Osteoblast (primary cell): Measurements from ENCODE around the gene ZSWIM5. TPM values are rescaled to one million over a fixed set of nuclear protein-coding genes. Genes with fewer than 3 reads are reported as not detected.

ENCODE experiments used
- DNase-seq: peaks from one replicate; pipeline ENCODE4 v3.0.0; 2011; ENCODE audit warnings: low spot score, mixed read lengths; ENCODE audit not compliant: insufficient read length; ENCODE audit errors: missing footprints
- H2AFZ ChIP-seq: 2 replicates; pipeline ENCODE4 v1.6.0; 2011; ENCODE audit warnings: mild to moderate bottlenecking, low read length
- H3K27ac ChIP-seq: 2 replicates; pipeline ENCODE4 v1.5.1; 2011; ENCODE audit warnings: mild to moderate bottlenecking, low read depth, low read length, moderate library complexity
- H3K27me3 ChIP-seq: 2 replicates; pipeline ENCODE4 v1.6.0; 2012; ENCODE audit warnings: mild to moderate bottlenecking, control low read depth, inconsistent platforms, low read length, moderate library complexity; ENCODE audit not compliant: insufficient read depth
- H3K36me3 ChIP-seq: 2 replicates; pipeline ENCODE4 v1.5.1; 2011; ENCODE audit warnings: mild to moderate bottlenecking, low read length, control low read depth, moderate library complexity; ENCODE audit not compliant: insufficient read depth
- H3K4me1 ChIP-seq: 2 replicates; pipeline ENCODE4 v1.5.1; 2011; ENCODE audit warnings: mild to moderate bottlenecking, low read length, control low read depth, moderate library complexity; ENCODE audit not compliant: insufficient read depth
- H3K4me2 ChIP-seq: 2 replicates; pipeline ENCODE4 v1.6.0; 2011; ENCODE audit warnings: mild to moderate bottlenecking, low read length; ENCODE audit not compliant: insufficient read depth
- H3K4me3 ChIP-seq: fragments of 200-600 bp; sonication (generic); 3 replicates; pipeline ENCODE4 v1.5.1; 2012; ENCODE audit warnings: mild to moderate bottlenecking, low read length, inconsistent platforms; ENCODE audit not compliant: insufficient read depth
- H3K79me2 ChIP-seq: 2 replicates; pipeline ENCODE4 v1.6.0; 2012; ENCODE audit warnings: mild to moderate bottlenecking, low read length, control low read depth, inconsistent platforms; ENCODE audit not compliant: insufficient read depth
- H3K9me3 ChIP-seq: 2 replicates; pipeline ENCODE4 v1.5.1; 2011; ENCODE audit warnings: low read depth, low read length, control low read depth
- H4K20me1 ChIP-seq: 2 replicates; pipeline ENCODE4 v1.6.0; 2012; ENCODE audit warnings: mild to moderate bottlenecking, low read length, control low read depth; ENCODE audit not compliant: insufficient read depth
- CTCF ChIP-seq: IDR thresholded peaks from 2 replicates; pipeline ENCODE4 v1.5.1; 2011; ENCODE audit warnings: mild to moderate bottlenecking, low read depth, low read length, moderate library complexity; ENCODE audit errors: extremely low read depth
- total RNA-seq: library from RNA; depleted of rRNA; stranded (reverse); fragments of >200 nt; gene quantifications from 2 replicates; pipeline ENCODE4 v1.2.3, GENCODE V29; 2012

ZSWIM5 gene
- total RNA-seq, 1 donor, result 0.36 TPM

- H3K27ac ChIP-seq, result no peak overlapping the region
- no peaks in the 10 kb centered on the region for H3K36me3 ChIP-seq
- DNase-seq, result no peak
- no peak overlapping the region for H3K4me2 ChIP-seq
- no peaks in the 10 kb centered on the region for H3K4me1 ChIP-seq
- H3K9me3 ChIP-seq, result no peaks in the 10 kb centered on the region
- H3K27me3 ChIP-seq, result no peaks in the 10 kb centered on the region
- no peaks in the 10 kb centered on the region for H3K79me2 ChIP-seq
- H2AFZ ChIP-seq, result no peak overlapping the region
- H3K4me3 ChIP-seq, result no peak overlapping the region
- TF ChIP-seq CTCF, result no peak
- H4K20me1 ChIP-seq, result no peaks in the 10 kb centered on the region
These were observed 58.1 kb downstream of the ZSWIM5 start for GRCh38 chr1:45148209-45148825.

- H4K20me1 ChIP-seq, result no peaks in the 10 kb centered on the region
These were observed 59.6 kb downstream of the ZSWIM5 start for GRCh38 chr1:45146833-45147232.

GRCh38 chr1:45141247-45142003 is 65.0 kb downstream of the ZSWIM5 start:
- no peaks in the 10 kb centered on the region for H3K4me1 ChIP-seq
- H3K79me2 ChIP-seq, result no peaks in the 10 kb centered on the region
- no peaks in the 10 kb centered on the region for H4K20me1 ChIP-seq
- H3K27me3 ChIP-seq, result no peaks in the 10 kb centered on the region
- no peak overlapping the region for H3K4me3 ChIP-seq
- no peaks in the 10 kb centered on the region for H3K9me3 ChIP-seq
- H2AFZ ChIP-seq, result no peak overlapping the region
- no peaks in the 10 kb centered on the region for H3K36me3 ChIP-seq
- no peak overlapping the region for H3K4me2 ChIP-seq
- no peak for TF ChIP-seq CTCF
- no peak overlapping the region for H3K27ac ChIP-seq
- DNase-seq, result peak; percentile 10

More at GRCh38 chr1:45146833-45147232, 59.6 kb downstream of the ZSWIM5 start:
- H3K4me3 ChIP-seq, result no peak overlapping the region
- no peak overlapping the region for H3K27ac ChIP-seq
- H3K4me2 ChIP-seq, result no peak overlapping the region
- no peak overlapping the region for H2AFZ ChIP-seq
- H3K27me3 ChIP-seq, result no peaks in the 10 kb centered on the region
- H3K9me3 ChIP-seq, result no peaks in the 10 kb centered on the region
- no peak for DNase-seq
- H3K36me3 ChIP-seq, result no peaks in the 10 kb centered on the region
- no peaks in the 10 kb centered on the region for H3K79me2 ChIP-seq
- TF ChIP-seq CTCF, result no peak
- no peaks in the 10 kb centered on the region for H3K4me1 ChIP-seq

- no peak overlapping the region for H2AFZ ChIP-seq
- no peak overlapping the region for H3K27ac ChIP-seq
- no peaks in the 10 kb centered on the region for H3K4me1 ChIP-seq
- TF ChIP-seq CTCF, result no peak
- DNase-seq, result no peak
- H3K4me2 ChIP-seq, result no peak overlapping the region
- H3K79me2 ChIP-seq, result no peaks in the 10 kb centered on the region
- H3K36me3 ChIP-seq, result no peaks in the 10 kb centered on the region
- no peaks in the 10 kb centered on the region for H3K27me3 ChIP-seq
- no peak overlapping the region for H3K4me3 ChIP-seq
- H4K20me1 ChIP-seq, result no peaks in the 10 kb centered on the region
- no peaks in the 10 kb centered on the region for H3K9me3 ChIP-seq
These were observed 69.4 kb downstream of the ZSWIM5 start for GRCh38 chr1:45136984-45137383.
